Type B pancreatic cell (in vitro differentiated cells): ENCODE measurements around the gene MEG3. TPM values are rescaled to one million over a fixed set of nuclear protein-coding genes. Genes with fewer than 3 reads are reported as not detected.

Source experiments
- DNase-seq: peaks from one replicate; pipeline ENCODE4 v3.0.0; 2021; ENCODE audit warnings: mixed read lengths; ENCODE audit not compliant: unreplicated experiment; ENCODE audit errors: extremely low spot score
- H3K27ac Mint-ChIP-seq: 2 replicates; pipeline ENCODE4 v1.8.0; 2021; ENCODE audit warnings: mild to moderate bottlenecking, mixed read lengths
- H3K27me3 Mint-ChIP-seq: 2 replicates; pipeline ENCODE4 v1.8.0; 2021; ENCODE audit warnings: mixed read lengths
- H3K36me3 Mint-ChIP-seq: 2 replicates; pipeline ENCODE4 v1.8.0; 2021; ENCODE audit warnings: mixed read lengths
- H3K4me1 Mint-ChIP-seq: one replicate; pipeline ENCODE4 v1.8.0; 2021; ENCODE audit warnings: mixed read lengths; ENCODE audit not compliant: unreplicated experiment
- H3K4me3 Mint-ChIP-seq: 2 replicates; pipeline ENCODE4 v1.8.0; 2021; ENCODE audit warnings: mild to moderate bottlenecking, mixed read lengths
- H3K9me3 Mint-ChIP-seq: 2 replicates; pipeline ENCODE4 v1.8.0; 2021; ENCODE audit warnings: mixed read lengths
- total RNA-seq: library from RNA; stranded (reverse); gene quantifications from 2 replicates; pipeline ENCODE4 v1.2.1, GENCODE V29; 2021; ENCODE audit warnings: low replicate concordance
- TF ChIP-seq, protein P1 (sequence below): fragments of 200-600 bp; sonication (generic); conservative IDR thresholded peaks from 2 replicates; pipeline ENCODE4 v1.5.0; 2021; ENCODE audit warnings: antibody characterized with exemption, mild to moderate bottlenecking

MEG3 gene
- total RNA-seq, 1 donor from 2014 or later: 0.68 TPM

DNA sequence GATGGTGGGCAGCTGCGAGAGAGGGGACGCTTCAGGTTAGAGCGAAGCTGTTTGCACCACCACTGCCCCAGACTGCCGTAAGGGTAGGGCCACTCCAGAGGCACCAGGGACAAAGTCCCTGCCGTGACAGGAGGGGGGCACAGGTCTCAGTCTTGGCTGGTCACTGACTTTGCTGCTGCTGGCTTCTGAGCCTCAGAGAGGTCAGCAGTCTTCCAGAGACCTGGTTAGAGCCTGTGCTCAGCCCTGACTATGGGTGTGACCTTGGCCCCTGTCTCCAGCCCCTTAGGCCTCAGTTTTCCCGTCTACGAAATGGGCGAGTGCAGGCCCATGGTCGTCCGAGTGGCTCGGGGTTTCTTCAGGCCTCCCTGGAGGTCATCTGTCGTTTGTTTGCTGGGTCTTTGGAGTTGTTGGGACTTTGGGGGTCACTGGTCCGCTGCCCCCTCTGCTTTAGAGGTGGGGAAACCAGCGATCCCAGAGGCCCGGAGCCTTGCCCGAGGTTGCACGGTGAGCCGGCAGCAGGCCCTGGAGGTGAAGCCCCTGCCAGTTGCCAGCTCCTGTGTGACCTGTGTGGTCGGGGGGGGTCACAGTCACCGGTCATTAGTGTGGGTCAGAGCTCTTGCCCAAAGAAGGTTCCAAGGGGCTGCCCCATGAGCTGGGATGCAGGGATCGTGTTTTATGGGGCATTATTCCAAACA is 15.3 kb downstream of the MEG3 start:
- TF ChIP-seq, protein P1, sequence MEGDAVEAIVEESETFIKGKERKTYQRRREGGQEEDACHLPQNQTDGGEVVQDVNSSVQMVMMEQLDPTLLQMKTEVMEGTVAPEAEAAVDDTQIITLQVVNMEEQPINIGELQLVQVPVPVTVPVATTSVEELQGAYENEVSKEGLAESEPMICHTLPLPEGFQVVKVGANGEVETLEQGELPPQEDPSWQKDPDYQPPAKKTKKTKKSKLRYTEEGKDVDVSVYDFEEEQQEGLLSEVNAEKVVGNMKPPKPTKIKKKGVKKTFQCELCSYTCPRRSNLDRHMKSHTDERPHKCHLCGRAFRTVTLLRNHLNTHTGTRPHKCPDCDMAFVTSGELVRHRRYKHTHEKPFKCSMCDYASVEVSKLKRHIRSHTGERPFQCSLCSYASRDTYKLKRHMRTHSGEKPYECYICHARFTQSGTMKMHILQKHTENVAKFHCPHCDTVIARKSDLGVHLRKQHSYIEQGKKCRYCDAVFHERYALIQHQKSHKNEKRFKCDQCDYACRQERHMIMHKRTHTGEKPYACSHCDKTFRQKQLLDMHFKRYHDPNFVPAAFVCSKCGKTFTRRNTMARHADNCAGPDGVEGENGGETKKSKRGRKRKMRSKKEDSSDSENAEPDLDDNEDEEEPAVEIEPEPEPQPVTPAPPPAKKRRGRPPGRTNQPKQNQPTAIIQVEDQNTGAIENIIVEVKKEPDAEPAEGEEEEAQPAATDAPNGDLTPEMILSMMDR: no peak
- Mint-ChIP-seq H3K9me3 (no peaks in the 10 kb centered on the region), H3K27me3 (peaks cover 15% of the 10 kb centered on the region), H3K4me3 (no peak overlapping the region), H3K27ac (no peak overlapping the region), H3K4me1 (peaks cover 58% of the 10 kb centered on the region), H3K36me3 (no peaks in the 10 kb centered on the region)
- DNase-seq: no peak

DNA sequence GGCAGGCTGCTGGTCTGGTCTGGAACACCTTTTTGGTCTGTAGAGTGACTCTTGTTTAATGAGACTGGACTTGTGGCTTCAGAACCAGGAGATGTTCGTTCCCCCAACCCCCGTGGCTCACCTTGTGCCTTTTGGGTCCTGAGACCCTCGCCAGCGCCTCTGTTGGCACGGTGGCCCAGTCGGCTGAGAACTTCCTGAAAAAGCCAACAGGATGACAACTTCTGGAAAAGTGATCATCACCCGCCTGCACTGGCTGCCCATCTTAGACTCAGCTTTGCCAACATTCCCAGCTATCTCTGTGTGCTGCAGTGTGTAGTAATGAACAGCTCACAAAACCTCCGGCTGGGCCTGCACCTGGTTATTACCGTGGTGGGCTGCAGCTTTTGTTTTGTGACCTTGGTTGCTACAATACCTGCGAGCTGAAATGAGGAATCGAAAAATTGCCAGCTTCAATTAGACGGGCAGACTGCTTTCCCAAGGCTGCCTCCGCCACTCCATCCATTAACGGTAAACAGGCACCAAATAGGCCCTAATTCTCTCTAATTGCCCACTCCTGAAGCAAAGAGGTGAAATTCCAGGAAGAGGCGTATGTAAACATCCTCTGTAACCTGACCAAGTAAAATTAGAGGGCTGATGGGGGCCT is 16.0 kb downstream of the MEG3 start:
- H3K36me3 Mint-ChIP-seq: no peaks in the 10 kb centered on the region
- peak overlapping the region; percentile 9 for H3K4me3 Mint-ChIP-seq
- no peaks in the 10 kb centered on the region for H3K9me3 Mint-ChIP-seq
- peaks cover 55% of the 10 kb centered on the region for H3K4me1 Mint-ChIP-seq
- TF ChIP-seq, protein P1: no peak
- no peak for DNase-seq
- peak overlapping the region; percentile 8 for H3K27ac Mint-ChIP-seq
- peaks cover 11% of the 10 kb centered on the region for H3K27me3 Mint-ChIP-seq

DNA sequence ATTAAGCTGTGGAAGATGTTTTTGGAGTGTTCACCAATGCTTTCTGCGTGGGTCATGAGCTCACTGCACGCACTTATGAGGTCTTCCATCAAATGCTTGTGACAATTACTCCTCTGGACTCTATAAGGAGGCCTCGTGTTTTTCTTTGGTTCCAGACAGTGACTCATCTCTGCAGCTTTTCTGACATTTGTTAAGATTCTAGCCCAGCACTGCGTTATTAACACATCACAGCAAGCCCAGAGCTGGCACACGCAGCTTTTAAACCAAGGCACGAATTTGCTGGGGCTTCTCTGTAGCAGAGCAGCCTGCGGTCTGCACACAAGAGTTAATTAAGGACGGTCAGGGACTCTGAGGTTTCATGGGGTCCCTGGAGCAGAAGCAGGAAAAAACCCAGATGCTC is 16.9 kb downstream of the MEG3 start:
- no peaks in the 10 kb centered on the region for H3K36me3 Mint-ChIP-seq
- peak overlapping the region; percentile 9 for H3K4me3 Mint-ChIP-seq
- no peaks in the 10 kb centered on the region for H3K9me3 Mint-ChIP-seq
- H3K4me1 Mint-ChIP-seq: peaks cover 49% of the 10 kb centered on the region
- no peak for DNase-seq
- H3K27ac Mint-ChIP-seq: no peak overlapping the region
- H3K27me3 Mint-ChIP-seq: peaks cover 11% of the 10 kb centered on the region
- TF ChIP-seq, protein P1: no peak

DNA sequence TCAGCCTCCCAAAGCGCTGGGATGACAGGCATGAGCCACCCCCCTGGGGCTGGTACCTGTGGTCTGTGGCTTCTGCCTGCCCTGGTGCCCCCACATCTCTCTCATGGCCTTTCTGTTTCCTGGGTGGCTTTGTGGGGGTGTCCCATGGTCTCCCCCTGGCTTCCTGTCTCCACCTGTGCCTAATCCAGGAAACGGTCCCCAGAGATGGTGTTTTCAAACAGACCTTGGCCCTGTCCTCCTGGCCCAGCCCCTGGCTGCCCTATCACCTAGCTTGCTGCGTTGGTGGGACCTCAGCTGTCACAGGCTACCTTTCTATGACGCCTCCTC is 18.1 kb downstream of the MEG3 start:
- H3K4me1 Mint-ChIP-seq: peaks cover 38% of the 10 kb centered on the region

DNA sequence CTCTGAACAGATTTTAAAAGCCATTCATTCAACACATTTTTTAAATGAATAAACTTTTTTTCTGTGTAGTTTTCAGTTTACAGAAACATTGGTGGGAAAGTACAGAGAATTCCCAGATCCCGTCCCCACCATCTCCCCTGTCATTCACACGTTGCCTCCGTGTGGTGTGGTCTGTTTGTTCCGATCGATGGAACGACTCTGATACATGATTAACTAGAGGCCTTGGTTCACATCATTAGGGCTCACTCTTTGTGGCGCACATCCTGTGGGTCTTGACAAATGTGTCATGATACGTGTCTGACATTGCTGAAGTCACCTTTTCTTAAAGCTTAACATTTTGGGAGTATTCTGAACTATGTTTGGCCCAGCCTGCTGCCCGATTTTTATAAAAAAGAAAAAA is 18.5 kb downstream of the MEG3 start:
- Mint-ChIP-seq H3K4me1 (peaks cover 34% of the 10 kb centered on the region), H3K27me3 (peaks cover 5% of the 10 kb centered on the region), H3K4me3 (no peak overlapping the region), H3K9me3 (no peaks in the 10 kb centered on the region), H3K36me3 (no peaks in the 10 kb centered on the region), H3K27ac (no peak overlapping the region)
- DNase-seq: no peak
- TF ChIP-seq, protein P1: no peak

More for the DNA sequence above, 18.1 kb downstream of the MEG3 start:
- H3K9me3 Mint-ChIP-seq: no peaks in the 10 kb centered on the region
- TF ChIP-seq, protein P1: no peak
- no peak overlapping the region for H3K4me3 Mint-ChIP-seq
- no peak overlapping the region for H3K27ac Mint-ChIP-seq
- no peaks in the 10 kb centered on the region for H3K36me3 Mint-ChIP-seq
- no peak for DNase-seq
- peaks cover 8% of the 10 kb centered on the region for H3K27me3 Mint-ChIP-seq
